GM12865 (cell line): ENCODE data around the gene CR1L.

Experiments used
- DNase-seq: peaks from one replicate; pipeline ENCODE4 v3.0.0; 2010; ENCODE audit warnings: low read depth
- H3K4me3 ChIP-seq: 2 replicates; pipeline ENCODE4 v1.5.1; 2011; ENCODE audit warnings: mild to moderate bottlenecking, low read depth, low read length, control low read depth
- TF ChIP-seq, protein P1 (sequence below): IDR thresholded peaks from 2 replicates; pipeline ENCODE4 v1.5.1; 2011; ENCODE audit warnings: low read length, control low read depth, low read depth, inconsistent platforms; ENCODE audit not compliant: insufficient read depth; ENCODE audit errors: missing control alignments

Gene CR1L

DNA sequence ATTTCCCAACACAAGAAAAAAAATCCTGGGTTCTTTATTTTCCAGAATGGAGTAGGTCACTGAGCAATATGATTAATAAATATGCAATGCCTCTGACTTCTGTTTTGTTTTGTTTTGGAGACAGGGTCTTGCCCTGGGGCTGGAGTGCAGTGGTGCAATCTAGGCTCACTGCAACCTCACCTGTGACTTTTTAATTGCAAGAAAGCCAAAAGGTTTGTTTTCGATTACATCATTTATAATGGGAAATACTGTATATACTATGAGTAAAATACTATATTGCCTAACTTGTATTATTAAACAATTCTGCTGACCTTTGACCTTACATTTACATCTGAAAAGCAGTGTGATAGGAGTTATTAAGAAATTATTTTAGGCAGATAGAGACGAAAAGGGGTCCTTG is 95.3 kb downstream of the CR1L start:
- no peak overlapping the region for H3K4me3 ChIP-seq
- TF ChIP-seq, protein P1, sequence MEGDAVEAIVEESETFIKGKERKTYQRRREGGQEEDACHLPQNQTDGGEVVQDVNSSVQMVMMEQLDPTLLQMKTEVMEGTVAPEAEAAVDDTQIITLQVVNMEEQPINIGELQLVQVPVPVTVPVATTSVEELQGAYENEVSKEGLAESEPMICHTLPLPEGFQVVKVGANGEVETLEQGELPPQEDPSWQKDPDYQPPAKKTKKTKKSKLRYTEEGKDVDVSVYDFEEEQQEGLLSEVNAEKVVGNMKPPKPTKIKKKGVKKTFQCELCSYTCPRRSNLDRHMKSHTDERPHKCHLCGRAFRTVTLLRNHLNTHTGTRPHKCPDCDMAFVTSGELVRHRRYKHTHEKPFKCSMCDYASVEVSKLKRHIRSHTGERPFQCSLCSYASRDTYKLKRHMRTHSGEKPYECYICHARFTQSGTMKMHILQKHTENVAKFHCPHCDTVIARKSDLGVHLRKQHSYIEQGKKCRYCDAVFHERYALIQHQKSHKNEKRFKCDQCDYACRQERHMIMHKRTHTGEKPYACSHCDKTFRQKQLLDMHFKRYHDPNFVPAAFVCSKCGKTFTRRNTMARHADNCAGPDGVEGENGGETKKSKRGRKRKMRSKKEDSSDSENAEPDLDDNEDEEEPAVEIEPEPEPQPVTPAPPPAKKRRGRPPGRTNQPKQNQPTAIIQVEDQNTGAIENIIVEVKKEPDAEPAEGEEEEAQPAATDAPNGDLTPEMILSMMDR = no peak
- DNase-seq = no peak

DNA sequence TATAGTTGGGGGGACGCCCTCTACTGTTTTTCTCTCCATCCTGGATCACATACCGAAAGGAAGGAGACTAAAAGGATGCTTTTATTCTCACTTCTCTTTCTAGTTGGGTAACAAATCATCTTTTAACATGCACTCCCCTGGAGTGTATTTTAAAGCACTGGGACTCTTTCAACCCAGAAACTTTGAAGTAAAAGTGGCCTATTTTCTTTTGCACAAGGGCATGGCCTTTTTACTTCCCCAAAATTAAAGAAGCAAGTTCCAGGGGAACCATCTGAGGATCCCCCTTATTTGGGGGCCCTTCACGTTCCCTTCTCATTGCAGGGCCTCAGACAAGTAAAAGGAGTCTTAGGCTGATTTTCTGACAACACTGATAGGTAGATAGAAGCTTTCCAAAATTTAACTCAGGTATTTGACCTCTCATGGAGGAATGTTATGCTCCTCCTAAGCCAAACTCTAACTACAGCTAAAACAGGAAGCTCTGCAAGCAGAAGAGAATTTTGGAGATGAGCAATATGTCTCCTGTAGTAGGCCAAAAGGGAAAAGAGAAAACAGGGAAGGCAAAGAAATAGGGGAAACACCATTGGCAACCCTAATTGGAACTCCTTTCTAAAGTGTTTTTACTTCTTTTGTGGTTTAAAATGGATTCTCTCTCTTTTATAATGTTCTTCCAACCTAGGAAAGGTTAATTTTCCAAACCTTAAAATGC is 98.1 kb downstream of the CR1L start:
- TF ChIP-seq, protein P1 = no peak
- DNase-seq = no peak
- no peak overlapping the region for H3K4me3 ChIP-seq

DNA sequence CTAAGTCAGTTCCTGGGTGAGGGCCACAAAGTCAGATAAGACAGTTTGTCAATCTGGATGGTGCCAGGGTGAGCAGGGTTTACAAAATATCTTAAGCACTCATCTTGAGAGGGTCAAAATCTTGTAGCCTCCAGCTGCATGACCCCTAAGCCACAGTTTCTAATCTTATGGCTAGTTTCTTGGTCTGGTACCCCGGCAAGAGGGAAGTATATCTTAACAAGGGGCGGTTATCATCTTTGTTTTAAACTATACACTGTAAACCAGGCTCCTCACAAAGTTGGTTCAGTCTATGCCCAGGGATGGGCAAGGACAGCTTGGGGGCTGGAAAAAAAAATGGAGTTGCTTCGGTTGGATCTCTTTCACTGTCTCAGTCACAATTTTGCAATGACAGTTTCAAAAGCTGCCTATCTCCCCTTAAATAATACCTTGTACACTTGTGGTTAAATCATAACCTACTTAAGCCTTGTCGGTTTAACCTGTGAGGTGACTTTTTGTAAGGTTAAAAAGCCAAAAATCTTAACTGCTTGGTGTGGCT is 99.1 kb downstream of the CR1L start:
- TF ChIP-seq, protein P1 = no peak
- DNase-seq = no peak
- H3K4me3 ChIP-seq = no peak overlapping the region

DNA sequence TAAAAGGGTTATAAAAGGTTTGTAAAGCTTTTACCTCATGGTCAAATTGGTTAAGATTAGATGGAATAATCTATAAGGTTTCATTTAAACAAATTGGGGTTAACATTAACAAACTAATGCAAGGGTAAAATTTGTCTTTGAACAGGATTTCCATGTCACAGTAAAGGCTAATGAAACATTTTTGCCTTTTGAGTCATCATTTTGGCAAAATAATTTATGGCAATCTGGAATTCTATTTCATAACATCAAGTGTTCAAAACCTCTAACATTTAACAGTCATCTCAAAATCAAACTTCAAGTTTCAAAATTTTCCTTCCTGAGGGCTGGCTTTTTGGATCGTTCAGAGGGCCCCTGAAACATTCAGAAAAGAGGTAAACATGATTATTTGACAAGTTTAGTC is 100.4 kb downstream of the CR1L start:
- DNase-seq = no peak

DNA sequence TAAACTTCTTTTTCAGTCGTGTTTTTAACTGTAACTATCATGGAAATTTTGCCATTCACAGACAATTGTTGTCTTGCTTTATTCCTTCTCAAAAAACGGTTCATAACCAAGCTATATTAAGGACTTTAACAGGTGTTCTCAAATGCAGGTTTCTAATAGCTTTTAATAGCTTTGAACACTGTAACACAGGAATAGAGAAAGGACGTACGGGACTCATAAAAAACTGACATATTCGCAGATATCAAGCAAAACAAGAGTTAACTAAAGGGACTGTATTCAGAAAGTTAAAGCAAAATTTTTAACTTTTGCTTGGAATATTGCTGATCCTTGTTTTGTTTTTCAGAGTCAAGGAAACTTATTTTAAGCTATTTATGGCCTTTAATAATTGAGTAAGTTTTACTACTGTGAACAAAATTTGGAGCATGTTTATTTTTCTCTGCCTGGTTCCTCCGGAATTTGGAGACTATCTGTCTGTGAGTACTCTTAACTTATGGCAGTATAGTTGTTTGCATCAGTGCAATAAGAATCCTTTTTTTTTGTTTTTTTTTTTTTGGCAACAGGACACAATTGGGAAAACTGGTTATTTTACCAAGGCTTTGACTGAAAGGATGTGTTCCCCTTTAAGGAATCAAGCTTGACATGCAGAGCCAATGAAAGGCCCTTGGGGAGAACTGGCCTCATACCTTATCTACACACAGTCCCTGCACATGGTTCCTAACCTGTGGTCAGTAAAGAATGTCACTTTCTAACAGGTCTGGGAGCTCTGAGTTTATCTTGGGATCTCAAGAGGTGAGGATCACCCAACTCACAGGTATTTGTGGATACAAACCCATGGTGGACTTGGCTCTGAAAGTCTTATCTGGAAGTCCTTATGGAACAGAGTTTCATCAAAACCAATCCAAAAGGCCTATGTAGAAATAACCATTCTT is 101.2 kb downstream of the CR1L start:
- no peak overlapping the region for H3K4me3 ChIP-seq
- no peak for DNase-seq
- TF ChIP-seq, protein P1 = no peak

More for the DNA sequence above, 100.4 kb downstream of the CR1L start:
- no peak overlapping the region for H3K4me3 ChIP-seq
- TF ChIP-seq, protein P1 = no peak

DNA sequence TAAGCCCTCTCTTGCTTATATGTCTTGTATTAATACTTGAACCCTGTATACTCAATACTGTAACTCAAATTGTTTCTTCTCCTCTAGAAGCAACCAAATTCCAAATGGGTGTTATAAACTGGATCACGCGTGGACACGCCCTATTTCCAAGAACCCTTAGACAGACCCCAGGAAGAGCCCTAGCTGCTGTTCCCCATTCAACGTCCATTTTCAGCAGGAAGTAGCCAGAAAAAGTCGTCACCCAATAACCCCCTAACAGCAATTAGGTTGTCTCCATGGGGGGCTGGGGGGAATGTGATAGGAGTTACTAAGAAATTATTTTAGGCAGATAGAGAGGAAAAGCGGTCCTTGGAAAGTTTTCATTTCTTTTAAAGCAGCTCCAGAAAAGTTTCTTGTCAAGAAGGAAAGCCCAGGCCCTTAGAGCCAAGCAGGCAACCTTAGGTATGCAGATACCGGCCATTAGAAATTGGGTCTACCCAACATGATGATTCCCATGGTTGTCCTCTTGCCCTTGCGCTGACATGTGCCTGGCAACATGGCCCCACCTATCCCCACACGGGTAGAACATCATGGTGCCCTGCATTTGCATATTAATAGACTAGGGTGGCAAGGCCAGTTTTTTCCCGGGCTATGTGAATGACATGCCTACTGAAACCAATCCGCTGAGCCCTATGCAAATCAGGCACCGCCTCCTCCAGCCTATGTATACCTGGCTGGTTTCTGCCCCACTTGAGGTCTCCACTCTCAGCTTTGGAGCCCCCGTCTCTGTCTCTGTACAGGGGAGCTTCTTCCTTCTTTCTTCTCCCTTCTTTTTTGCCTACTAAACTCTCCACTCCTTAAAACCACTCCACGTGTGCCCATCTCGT is 102.9 kb downstream of the CR1L start:
- no peak for DNase-seq
- TF ChIP-seq, protein P1 = no peak
- H3K4me3 ChIP-seq = no peak overlapping the region
